Neuronal stem cell (in vitro differentiated cells): ENCODE results near the gene ARHGAP32.

Source experiments
- DNase-seq: peaks from one replicate; pipeline ENCODE4 v3.0.0-alpha.2; 2013; ENCODE audit warnings: low spot score
- H2AFZ ChIP-seq: one replicate; pipeline ENCODE4 v1.6.1; 2013; ENCODE audit warnings: mild to moderate bottlenecking, low read length, inconsistent platforms
- H2AK5ac ChIP-seq: 2 replicates; pipeline ENCODE4 v1.6.1; 2013; ENCODE audit warnings: low read depth, mild to moderate bottlenecking, inconsistent platforms, low read length, moderate library complexity, mixed read lengths
- H2BK120ac ChIP-seq: 2 replicates; pipeline ENCODE4 v1.6.1; 2013; ENCODE audit warnings: low read depth, mild to moderate bottlenecking, inconsistent platforms, low read length, moderate library complexity, mixed read lengths
- H2BK12ac ChIP-seq: one replicate; pipeline ENCODE4 v1.6.1; 2013; ENCODE audit warnings: low read length, inconsistent platforms
- H2BK15ac ChIP-seq: 2 replicates; pipeline ENCODE4 v1.6.1; 2013; ENCODE audit warnings: mild to moderate bottlenecking, low read length, inconsistent platforms, mixed read lengths
- H2BK5ac ChIP-seq: one replicate; pipeline ENCODE4 v1.6.1; 2013; ENCODE audit warnings: inconsistent platforms, mild to moderate bottlenecking, low read length, moderate library complexity
- H3K14ac ChIP-seq: one replicate; pipeline ENCODE4 v1.6.1; 2013; ENCODE audit warnings: low read length, inconsistent platforms
- H3K18ac ChIP-seq: 2 replicates; pipeline ENCODE4 v1.6.1; 2013; ENCODE audit warnings: low read length, inconsistent platforms
- H3K23ac ChIP-seq: 2 replicates; pipeline ENCODE4 v1.6.1; 2013; ENCODE audit warnings: low read depth, mild to moderate bottlenecking, mixed read lengths, low read length, inconsistent platforms; ENCODE audit not compliant: poor library complexity
- H3K27ac ChIP-seq: replicated peaks from 3 replicates; pipeline ENCODE4 v1.5.1; 2013; ENCODE audit warnings: low read length, inconsistent platforms
- H3K27me3 ChIP-seq, 3 experiments: 2 replicates each; pipeline ENCODE4 v1.6.1; 2013; ENCODE audit warnings: low read length in 3 of 3, mild to moderate bottlenecking in 2 of 3, inconsistent platforms in 1 of 3, low read depth in 1 of 3, mixed read lengths in 1 of 3, moderate library complexity in 1 of 3; ENCODE audit not compliant: control insufficient read depth in 3 of 3, insufficient read depth in 3 of 3
- H3K36me3 ChIP-seq, 2 donors: replicated peaks in 1 of 2; 2 replicates each; pipeline ENCODE4 v1.6.1; 2013; ENCODE audit warnings: low read length in 2 of 2; ENCODE audit not compliant: control insufficient read depth in 2 of 2, insufficient read depth in 2 of 2
- H3K4ac ChIP-seq: 2 replicates; pipeline ENCODE4 v1.6.1; 2013; ENCODE audit warnings: inconsistent platforms, mild to moderate bottlenecking, low read length, moderate library complexity
- H3K4me1 ChIP-seq, 2 donors: 1 replicate in 1 of 2; 2 replicates in 1 of 2; pipeline ENCODE4 v1.6.1; 2013; ENCODE audit warnings: low read length in 2 of 2, low read depth in 1 of 2; ENCODE audit not compliant: control insufficient read depth in 2 of 2, insufficient read depth in 1 of 2
- H3K4me2 ChIP-seq: one replicate; pipeline ENCODE4 v1.6.1; 2013; ENCODE audit warnings: mild to moderate bottlenecking, low read length, inconsistent platforms; ENCODE audit not compliant: insufficient read depth, poor library complexity, severe bottlenecking
- H3K4me3 ChIP-seq, 2 donors: 2 replicates each; pipeline ENCODE4 v1.5.1; 2013; ENCODE audit warnings: low read length in 2 of 2, mild to moderate bottlenecking in 2 of 2, inconsistent platforms in 1 of 2, moderate library complexity in 1 of 2
- H3K79me1 ChIP-seq: one replicate; pipeline ENCODE4 v1.6.1; 2013; ENCODE audit warnings: low read depth, mild to moderate bottlenecking, inconsistent platforms, low read length, moderate library complexity
- H3K9ac ChIP-seq: one replicate; pipeline ENCODE4 v1.6.1; 2013; ENCODE audit warnings: mild to moderate bottlenecking, low read depth, low read length, inconsistent platforms; ENCODE audit not compliant: poor library complexity
- H3K9me3 ChIP-seq, 2 donors: replicated peaks in 1 of 2; 2 replicates each; pipeline versions ENCODE3 to v1.6.1; 2013; ENCODE audit warnings: low read length in 2 of 2, mild to moderate bottlenecking in 2 of 2, inconsistent platforms in 1 of 2, low read depth in 1 of 2, mixed read lengths in 1 of 2, moderate library complexity in 1 of 2; ENCODE audit not compliant: control insufficient read depth in 2 of 2, insufficient read depth in 1 of 2
- H4K8ac ChIP-seq: one replicate; pipeline ENCODE4 v1.6.1; 2013; ENCODE audit warnings: low read depth, mild to moderate bottlenecking, inconsistent platforms, low read length, moderate library complexity
- H4K91ac ChIP-seq: one replicate; pipeline ENCODE4 v1.6.1; 2013; ENCODE audit warnings: low read length, low read depth, mild to moderate bottlenecking, inconsistent platforms; ENCODE audit not compliant: poor library complexity
- WGBS, 2 donors: extraction: QIAGEN DNeasy Blood & Tissue Kit; methylation state at CpG; one replicate each; pipeline ENCODE4 v1.1.7; 2013; ENCODE audit warnings: missing lambda C conversion rate in 2 of 2, mixed read lengths in 1 of 2; ENCODE audit not compliant: insufficient read length in 2 of 2, insufficient replicate concordance in 1 of 2; ENCODE audit errors: extremely low coverage in 2 of 2; 5-methylcytosine and 5-hydroxymethylcytosine counted together

ARHGAP32 gene

DNA sequence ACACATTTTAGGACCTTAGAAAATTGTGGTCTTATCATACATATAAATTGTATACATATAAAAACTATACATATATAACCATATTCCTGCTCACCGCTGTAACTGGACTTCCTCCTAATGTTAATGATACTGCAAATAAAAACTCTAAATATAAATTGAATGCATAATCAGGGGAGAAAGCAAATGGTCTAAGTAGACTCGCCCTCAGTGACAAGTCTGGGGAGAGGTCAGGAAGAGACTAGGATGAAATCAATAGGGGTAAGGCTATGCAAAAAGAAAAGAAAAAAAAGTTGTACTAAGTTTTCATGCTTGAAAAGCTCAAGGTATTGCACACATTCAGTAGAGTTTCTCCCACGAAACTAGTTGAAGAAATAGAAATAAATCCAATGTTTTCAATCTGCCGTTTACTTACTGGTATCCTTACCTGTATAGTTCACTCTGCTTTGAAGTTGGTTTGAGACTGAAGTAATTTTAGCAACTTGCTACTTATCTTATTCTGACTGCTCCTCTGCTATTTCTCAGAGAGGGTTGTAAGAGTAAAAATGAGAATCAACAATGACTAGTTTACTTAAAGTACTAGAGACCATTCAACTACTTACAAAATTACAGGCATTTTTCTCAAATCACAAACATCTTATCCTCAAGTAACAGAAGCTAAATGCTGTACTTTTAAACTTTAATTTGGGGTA is 12.2 kb upstream of the ARHGAP32 start:
- H3K18ac ChIP-seq, result no peak overlapping the region
- H4K8ac ChIP-seq, result no peak overlapping the region
- peaks cover 2% of the 10 kb centered on the region for H3K79me1 ChIP-seq
- H4K91ac ChIP-seq, result no peak overlapping the region
- no peak overlapping the region for H2BK15ac ChIP-seq
- no peak overlapping the region for H3K23ac ChIP-seq
- H2AK5ac ChIP-seq, result no peak overlapping the region
- H3K9me3 ChIP-seq, result peaks cover 0 to 14% of the 10 kb centered on the region in 2 donors
- WGBS, 2 donors, result no CpG with 5 or more reads among the region's 4 CpGs
- H2BK12ac ChIP-seq, result no peak overlapping the region
- no peak overlapping the region for H3K14ac ChIP-seq
- H3K27me3 ChIP-seq, result no peaks in the 10 kb centered on the region
- H3K4ac ChIP-seq, result no peak overlapping the region
- no peak overlapping the region for H2AFZ ChIP-seq
- no peak overlapping the region for H3K27ac ChIP-seq
- H2BK5ac ChIP-seq, result no peak overlapping the region
- H3K9ac ChIP-seq, result no peak overlapping the region
- no peak overlapping the region for H3K4me3 ChIP-seq
- H3K36me3 ChIP-seq, result no peaks in the 10 kb centered on the region
- H3K4me2 ChIP-seq, result no peak overlapping the region
- peaks cover 3 to 6% of the 10 kb centered on the region in 2 donors for H3K4me1 ChIP-seq
- DNase-seq, result no peak
- H2BK120ac ChIP-seq, result no peak overlapping the region

DNA sequence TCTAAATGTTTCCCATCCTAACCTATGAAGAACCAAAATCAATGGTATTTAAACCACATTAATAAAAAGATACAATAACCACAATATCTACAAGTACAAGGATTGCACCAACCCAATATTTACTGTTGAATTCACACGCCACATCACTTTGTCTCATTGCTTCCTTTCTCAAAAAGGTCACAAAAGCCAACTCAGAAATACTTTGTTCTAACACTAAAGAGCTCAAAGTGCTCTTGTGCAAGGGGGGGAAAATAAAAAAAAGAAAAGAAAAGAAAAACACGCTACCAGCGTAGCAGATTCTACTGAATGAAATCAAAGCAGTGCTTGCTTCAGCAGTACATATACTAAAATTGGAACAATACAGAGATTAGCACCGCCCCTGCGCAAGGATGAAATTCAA is 10.5 kb upstream of the ARHGAP32 start:
- Histone ChIP-seq H3K4ac (no peak overlapping the region), H3K9ac (no peak overlapping the region), H2AFZ (no peak overlapping the region), H3K4me1 (peaks cover 3 to 6% of the 10 kb centered on the region in 2 donors), H2BK120ac (no peak overlapping the region), H4K8ac (no peak overlapping the region), H3K27ac (no peak overlapping the region), H4K91ac (no peak overlapping the region), H3K36me3 (no peaks in the 10 kb centered on the region), H3K18ac (no peak overlapping the region), H2BK15ac (no peak overlapping the region), H3K4me2 (no peak overlapping the region), H2BK12ac (no peak overlapping the region), H3K9me3 (peaks cover 0 to 17% of the 10 kb centered on the region in 2 donors), H3K23ac (no peak overlapping the region), H3K4me3 (no peak overlapping the region), H3K14ac (no peak overlapping the region), H2BK5ac (no peak overlapping the region), H2AK5ac (no peak overlapping the region), H3K27me3 (no peaks in the 10 kb centered on the region), H3K79me1 (peaks cover 2% of the 10 kb centered on the region)
- WGBS, 2 donors, result no CpG with 5 or more reads among the region's 5 CpGs
- DNase-seq, result no peak

DNA sequence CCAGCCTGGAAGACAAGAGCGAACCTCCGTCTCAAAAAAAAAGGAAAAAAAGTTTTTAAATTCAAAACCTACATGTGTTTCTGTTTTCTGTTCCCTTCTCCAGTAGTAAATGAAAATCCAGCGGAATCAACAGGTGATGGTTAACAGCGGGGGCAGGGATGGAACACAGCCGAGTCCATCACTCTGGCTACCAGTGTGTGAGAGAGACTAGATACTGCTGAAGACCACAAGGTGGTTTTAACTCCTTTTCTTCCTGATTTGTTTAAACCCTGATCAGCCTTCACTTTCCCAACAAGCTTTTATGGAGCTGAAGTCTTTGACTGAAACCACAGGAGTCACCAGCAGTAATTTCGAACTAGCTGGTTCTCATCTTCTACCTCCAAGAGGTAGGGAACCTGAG is 3.6 kb upstream of the ARHGAP32 start:
- H2AFZ ChIP-seq, result no peak overlapping the region
- H3K27me3 ChIP-seq, result no peaks in the 10 kb centered on the region
- H2BK12ac ChIP-seq, result no peak overlapping the region
- no peak overlapping the region for H3K4me2 ChIP-seq
- no peak overlapping the region for H4K91ac ChIP-seq
- H3K36me3 ChIP-seq, result no peaks in the 10 kb centered on the region
- no peak overlapping the region for H3K9ac ChIP-seq
- no peak overlapping the region for H3K4me3 ChIP-seq
- no peak overlapping the region for H2BK5ac ChIP-seq
- no peak overlapping the region for H3K23ac ChIP-seq
- no peak overlapping the region for H3K14ac ChIP-seq
- no peak overlapping the region for H2BK120ac ChIP-seq
- no peak overlapping the region for H4K8ac ChIP-seq
- H2BK15ac ChIP-seq, result no peak overlapping the region
- H2AK5ac ChIP-seq, result no peak overlapping the region
- WGBS, 2 donors, result no CpG with 5 or more reads among the region's 6 CpGs
- peaks cover 0 to 17% of the 10 kb centered on the region in 2 donors for H3K9me3 ChIP-seq
- no peak for DNase-seq
- H3K4me1 ChIP-seq, result peaks cover 2 to 4% of the 10 kb centered on the region in 2 donors
- H3K18ac ChIP-seq, result no peak overlapping the region
- H3K4ac ChIP-seq, result no peak overlapping the region
- no peak overlapping the region for H3K27ac ChIP-seq
- peaks cover 2% of the 10 kb centered on the region for H3K79me1 ChIP-seq

DNA sequence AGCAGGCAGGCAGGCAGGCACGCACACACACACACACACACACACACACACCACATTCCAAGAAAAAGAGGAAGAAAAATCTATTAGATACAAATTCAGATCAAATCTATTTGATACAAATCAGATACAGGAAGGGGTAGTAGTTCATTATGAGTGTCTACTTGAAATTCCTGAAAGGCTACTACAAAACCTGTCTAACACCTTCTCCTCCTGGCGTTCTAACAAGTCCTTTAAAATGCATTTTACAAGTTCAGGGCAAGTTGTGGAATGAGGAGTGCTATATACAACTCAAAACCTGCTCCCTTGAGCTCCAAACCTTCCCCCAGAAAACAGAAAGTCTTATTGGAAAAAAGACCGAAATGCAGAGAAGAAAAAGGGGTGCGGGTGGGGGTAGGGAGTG is 476 bp downstream of the ARHGAP32 start:
- no peak overlapping the region for H2BK12ac ChIP-seq
- H3K27ac ChIP-seq, result no peak overlapping the region
- H3K18ac ChIP-seq, result no peak overlapping the region
- no peak overlapping the region for H2BK15ac ChIP-seq
- H3K14ac ChIP-seq, result no peak overlapping the region
- H3K4me3 ChIP-seq, result no peak overlapping the region
- no peak overlapping the region for H2BK120ac ChIP-seq
- peaks cover 2 to 6% of the 10 kb centered on the region in 2 donors for H3K4me1 ChIP-seq
- H2AK5ac ChIP-seq, result no peak overlapping the region
- H3K23ac ChIP-seq, result no peak overlapping the region
- peaks cover 0 to 3% of the 10 kb centered on the region in 2 donors for H3K9me3 ChIP-seq
- no peak overlapping the region for H4K91ac ChIP-seq
- no peak overlapping the region for H3K4me2 ChIP-seq
- no peaks in the 10 kb centered on the region for H3K36me3 ChIP-seq
- H2AFZ ChIP-seq, result no peak overlapping the region
- no peaks in the 10 kb centered on the region for H3K79me1 ChIP-seq
- no peaks in the 10 kb centered on the region for H3K27me3 ChIP-seq
- no peak overlapping the region for H3K9ac ChIP-seq
- H4K8ac ChIP-seq, result no peak overlapping the region
- WGBS, 2 donors, result no CpG with 5 or more reads among the region's 4 CpGs
- H2BK5ac ChIP-seq, result no peak overlapping the region
- no peak overlapping the region for H3K4ac ChIP-seq
- no peak for DNase-seq
